Esophagus muscularis mucosa (tissue), 4 donors: ENCODE results near the gene APP. TPM values are rescaled to one million over a fixed set of nuclear protein-coding genes. Genes with fewer than 3 reads are reported as not detected.
"Not testable (repeated sequence)": the region's sequence is repeated elsewhere in the genome, so short reads cannot be mapped to it uniquely, and the experiment has no call there.

Experiments used
- DNase-seq: peaks from one replicate; pipeline ENCODE4 v3.0.0-alpha.2; 2017; ENCODE audit errors: extremely low spot score
- H3K27ac ChIP-seq, 4 donors: fragments of 200-600 bp; sonication (generic); replicated peaks in 1 of 4; 1 replicate in 3 of 4; 2 replicates in 1 of 4; pipeline ENCODE4 v1.5.1; 2016 to 2019; ENCODE audit warnings: mild to moderate bottlenecking in 1 of 4
- H3K27me3 ChIP-seq, 4 donors: fragments of 200-600 bp; sonication (generic); one replicate each; pipeline versions ENCODE4 v1.5.1 to v1.6.0; 2016 to 2019
- H3K36me3 ChIP-seq, 4 donors: fragments of 200-600 bp; sonication (generic); one replicate each; pipeline ENCODE4 v1.5.1; 2016 to 2019
- H3K4me1 ChIP-seq, 4 donors: fragments of 200-600 bp; sonication (generic); one replicate each; pipeline ENCODE4 v1.5.1; 2016 to 2019
- H3K4me3 ChIP-seq, 4 donors: fragments of 200-600 bp; sonication (generic); 1 replicate in 2 of 4; 2 replicates in 2 of 4; pipeline ENCODE4 v1.5.1; 2016 to 2019; ENCODE audit warnings: mild to moderate bottlenecking in 4 of 4, moderate library complexity in 1 of 4
- H3K9me3 ChIP-seq, 4 donors: fragments of 200-600 bp; sonication (generic); 1 replicate in 3 of 4; 2 replicates in 1 of 4; pipeline ENCODE4 v1.5.1; 2016 to 2019
- EP300 ChIP-seq: sonication (generic); formaldehyde crosslinking; IDR thresholded peaks from one replicate; pipeline ENCODE4 v1.6.1; 2017; ENCODE audit warnings: antibody characterized with exemption
- POLR2A ChIP-seq: fragments of 450-650 bp; IDR thresholded peaks from one replicate; pipeline ENCODE4 v1.6.1; 2017; ENCODE audit warnings: antibody characterized with exemption, moderate library complexity, mild to moderate bottlenecking, low read depth
- POLR2AphosphoS5 ChIP-seq, 2 donors: sonication (generic); formaldehyde crosslinking; IDR thresholded peaks; one replicate each; pipeline ENCODE4 v1.6.1; 2017; ENCODE audit warnings: antibody characterized with exemption in 2 of 2
- WGBS: methylation state at CpG from one replicate; pipeline ENCODE4 v1.1.5; 2018; 5-methylcytosine and 5-hydroxymethylcytosine counted together
- intact Hi-C: fragments of 100-400 bp; cut with DNase I; formaldehyde crosslinking; loops from one replicate; pipeline ENCODE4 v1.15.1; 2023
- total RNA-seq, 4 donors: library from RNA; depleted of rRNA; stranded (reverse); fragments of >200 nt; gene quantifications; one replicate each; pipeline versions ENCODE4 v1.1.0 to v1.2.1, GENCODE V29; 2016
- TF ChIP-seq, protein P1 (sequence below), 3 experiments: fragments of 200-600 bp in 2 of 3; fragments of 450-650 bp in 1 of 3; sonication (generic) in 2 of 3; IDR thresholded peaks; one replicate each; pipeline ENCODE4 v1.5.1; 2017 to 2019; ENCODE audit warnings: antibody characterized with exemption in 3 of 3, mild to moderate bottlenecking in 2 of 3, moderate library complexity in 1 of 3

APP gene
- total RNA-seq, 4 donors from 2014 or later = 459 to 790 (median 624) TPM

DNA sequence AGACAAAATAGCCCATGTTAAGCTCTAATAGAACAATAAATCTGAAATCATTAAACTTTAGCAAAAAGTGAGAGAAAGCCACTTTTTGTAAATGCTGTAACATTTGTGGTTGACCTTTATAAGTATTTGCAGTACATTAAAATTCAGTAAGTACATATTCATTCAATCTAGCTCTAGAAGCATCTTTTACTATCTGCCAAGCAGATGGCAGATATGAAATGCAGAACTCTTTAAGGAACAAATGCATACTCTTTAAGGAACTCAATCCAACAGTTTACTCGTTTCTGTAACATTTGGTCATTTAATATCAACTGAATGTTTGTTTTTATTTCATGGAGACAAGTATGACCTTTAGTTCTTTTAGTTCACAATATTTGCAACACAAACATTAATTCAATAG is 150.1 kb downstream of the APP start:
- Histone ChIP-seq H3K4me1 (peaks cover 0 to 7% (median 4%) of the 10 kb centered on the region in 4 donors), H3K9me3 (no peaks in the 10 kb centered on the region), H3K4me3 (no peak overlapping the region), H3K27me3 (no peaks in the 10 kb centered on the region), H3K36me3 (peaks cover 9 to 25% (median 12%) of the 10 kb centered on the region in 4 donors), H3K27ac (no peak overlapping the region)
- WGBS = 89% methylated on average over 1 of the region's 1 CpG
- intact Hi-C loops = no loop called here
- DNase-seq = no peak
- TF ChIP-seq, protein P1, sequence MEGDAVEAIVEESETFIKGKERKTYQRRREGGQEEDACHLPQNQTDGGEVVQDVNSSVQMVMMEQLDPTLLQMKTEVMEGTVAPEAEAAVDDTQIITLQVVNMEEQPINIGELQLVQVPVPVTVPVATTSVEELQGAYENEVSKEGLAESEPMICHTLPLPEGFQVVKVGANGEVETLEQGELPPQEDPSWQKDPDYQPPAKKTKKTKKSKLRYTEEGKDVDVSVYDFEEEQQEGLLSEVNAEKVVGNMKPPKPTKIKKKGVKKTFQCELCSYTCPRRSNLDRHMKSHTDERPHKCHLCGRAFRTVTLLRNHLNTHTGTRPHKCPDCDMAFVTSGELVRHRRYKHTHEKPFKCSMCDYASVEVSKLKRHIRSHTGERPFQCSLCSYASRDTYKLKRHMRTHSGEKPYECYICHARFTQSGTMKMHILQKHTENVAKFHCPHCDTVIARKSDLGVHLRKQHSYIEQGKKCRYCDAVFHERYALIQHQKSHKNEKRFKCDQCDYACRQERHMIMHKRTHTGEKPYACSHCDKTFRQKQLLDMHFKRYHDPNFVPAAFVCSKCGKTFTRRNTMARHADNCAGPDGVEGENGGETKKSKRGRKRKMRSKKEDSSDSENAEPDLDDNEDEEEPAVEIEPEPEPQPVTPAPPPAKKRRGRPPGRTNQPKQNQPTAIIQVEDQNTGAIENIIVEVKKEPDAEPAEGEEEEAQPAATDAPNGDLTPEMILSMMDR (IDR thresholded peaks at IDR 0.05) = no peak
- TF ChIP-seq EP300 = no peak
- no peak for TF ChIP-seq POLR2A
- TF ChIP-seq POLR2AphosphoS5 (IDR thresholded peaks at IDR 0.05) = no peak

DNA sequence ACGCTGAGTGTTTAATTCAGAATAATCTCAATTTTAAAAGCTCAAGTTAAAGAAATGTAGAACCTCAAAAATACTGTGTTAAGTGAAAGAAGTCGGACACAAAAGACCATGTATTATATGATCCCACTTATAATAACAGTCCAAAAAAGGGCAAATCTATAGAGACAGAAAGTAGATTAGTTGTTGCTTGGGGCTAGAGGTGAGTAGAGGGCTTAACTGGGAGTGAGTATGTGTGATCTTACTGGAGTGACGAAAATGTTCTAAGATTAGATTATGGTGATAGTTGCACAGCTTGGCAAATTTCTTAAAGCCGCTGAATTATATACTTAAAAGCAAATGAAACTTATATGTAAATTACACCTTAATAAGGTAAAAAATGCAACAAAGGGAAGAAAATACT is 150.5 kb downstream of the APP start:
- WGBS = 97% methylated on average over 4 of the region's 4 CpGs
- Histone ChIP-seq H3K4me1 (peaks cover 0 to 2% (median under 1%) of the 10 kb centered on the region in 4 donors), H3K36me3 (peaks cover 9 to 25% (median 12%) of the 10 kb centered on the region in 4 donors), H3K4me3 (no peak overlapping the region), H3K9me3 (no peaks in the 10 kb centered on the region), H3K27ac (no peak overlapping the region), H3K27me3 (no peaks in the 10 kb centered on the region)
- TF ChIP-seq EP300 = no peak
- intact Hi-C loops = no loop called here
- no peak for DNase-seq

DNA sequence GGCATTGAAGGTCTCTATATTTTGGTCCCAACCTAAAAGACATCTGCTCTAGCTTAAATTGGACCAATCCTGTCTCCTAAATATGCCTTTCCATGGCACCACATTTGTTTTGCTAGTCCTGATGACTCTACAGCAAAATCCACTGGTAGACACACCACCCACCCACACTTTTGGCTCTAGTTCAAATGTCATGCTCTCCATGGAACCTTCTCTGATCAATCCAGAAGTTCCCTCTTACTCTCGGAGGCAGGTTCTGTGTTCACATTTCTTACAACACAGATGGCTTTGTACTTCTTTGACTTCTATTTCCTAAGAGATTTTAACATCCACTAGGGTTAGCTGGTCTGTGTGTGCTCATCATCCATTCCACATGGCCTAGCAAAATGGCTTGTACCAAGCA is 151.3 kb downstream of the APP start:
- no peaks in the 10 kb centered on the region for H3K9me3 ChIP-seq
- H3K27me3 ChIP-seq = no peaks in the 10 kb centered on the region
- intact Hi-C loops = no loop called here
- no peak for DNase-seq
- H3K4me1 ChIP-seq = no peaks in the 10 kb centered on the region
- no peak overlapping the region for H3K4me3 ChIP-seq
- H3K27ac ChIP-seq = no peak overlapping the region
- H3K36me3 ChIP-seq = peaks cover 9 to 29% (median 12%) of the 10 kb centered on the region in 4 donors
- no peak for TF ChIP-seq EP300
- TF ChIP-seq, protein P1 (IDR thresholded peaks at IDR 0.05) = no peak
- no peak for TF ChIP-seq POLR2AphosphoS5 (IDR thresholded peaks at IDR 0.05)
- TF ChIP-seq POLR2A = no peak
- 100% methylated on average over 1 of the region's 1 CpG for whole genome bisulfite sequencing

DNA sequence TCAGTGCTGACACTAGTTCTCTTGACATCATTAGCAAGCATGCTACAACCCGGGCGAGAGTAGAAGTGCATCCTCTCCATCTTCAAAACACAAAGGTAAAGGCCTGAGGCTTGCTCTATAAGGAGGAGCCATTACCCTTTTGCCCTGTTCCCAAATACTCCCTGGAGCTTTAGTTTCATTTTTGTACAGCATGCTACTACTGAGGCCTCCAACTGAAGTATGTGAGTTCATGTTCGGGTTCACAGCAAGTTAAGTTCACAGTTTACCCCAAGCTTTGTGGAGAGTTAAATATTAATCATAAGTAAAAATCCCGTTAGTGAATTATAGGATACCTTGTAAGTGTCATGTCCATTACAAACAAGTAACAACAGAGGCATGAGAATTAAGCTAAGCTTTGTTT is 156.6 kb downstream of the APP start:
- intact Hi-C loops = no loop called here
- Histone ChIP-seq H3K27me3 (no peaks in the 10 kb centered on the region), H3K27ac (no peak overlapping the region), H3K4me3 (no peak overlapping the region), H3K36me3 (peaks cover 0 to 7% (median 2%) of the 10 kb centered on the region in 4 donors), H3K4me1 (no peaks in the 10 kb centered on the region), H3K9me3 (no peaks in the 10 kb centered on the region)
- TF ChIP-seq EP300 (no peak), POLR2AphosphoS5 (IDR thresholded peaks at IDR 0.05) (no peak), POLR2A (no peak)
- TF ChIP-seq, protein P1 (IDR thresholded peaks at IDR 0.05) = no peak
- no peak for DNase-seq
- WGBS = 83% methylated on average over 4 of the region's 4 CpGs

DNA sequence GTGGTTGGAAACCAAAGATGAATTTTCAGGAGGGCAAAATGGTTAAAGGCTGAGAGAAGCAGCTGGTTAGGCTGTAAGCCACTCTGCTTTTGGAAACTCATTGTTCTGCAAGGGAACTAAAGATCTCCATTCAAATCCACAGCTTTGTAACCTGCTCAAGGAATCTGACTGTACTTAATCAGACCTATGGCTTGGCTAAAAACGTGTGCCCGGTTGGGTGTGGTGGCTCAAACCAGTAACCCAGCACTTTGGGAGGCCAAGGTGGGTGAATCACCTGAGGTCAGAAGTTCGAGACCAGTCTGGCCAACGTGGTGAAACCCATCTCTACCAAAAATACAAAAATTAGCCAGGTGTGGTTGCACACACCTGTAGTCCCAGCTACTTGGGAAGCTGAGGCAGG is 158.1 kb downstream of the APP start:
- H3K4me3 ChIP-seq, H3K27ac ChIP-seq, H3K9me3 ChIP-seq, H3K27me3 ChIP-seq, H3K36me3 ChIP-seq, DNase-seq, intact Hi-C loops: not testable (repeated sequence)
- 94% methylated on average over 4 of the region's 4 CpGs for WGBS
- H3K4me1 ChIP-seq = peaks cover 0 to 11% (median 9%) of the 10 kb centered on the region in 4 donors

DNA sequence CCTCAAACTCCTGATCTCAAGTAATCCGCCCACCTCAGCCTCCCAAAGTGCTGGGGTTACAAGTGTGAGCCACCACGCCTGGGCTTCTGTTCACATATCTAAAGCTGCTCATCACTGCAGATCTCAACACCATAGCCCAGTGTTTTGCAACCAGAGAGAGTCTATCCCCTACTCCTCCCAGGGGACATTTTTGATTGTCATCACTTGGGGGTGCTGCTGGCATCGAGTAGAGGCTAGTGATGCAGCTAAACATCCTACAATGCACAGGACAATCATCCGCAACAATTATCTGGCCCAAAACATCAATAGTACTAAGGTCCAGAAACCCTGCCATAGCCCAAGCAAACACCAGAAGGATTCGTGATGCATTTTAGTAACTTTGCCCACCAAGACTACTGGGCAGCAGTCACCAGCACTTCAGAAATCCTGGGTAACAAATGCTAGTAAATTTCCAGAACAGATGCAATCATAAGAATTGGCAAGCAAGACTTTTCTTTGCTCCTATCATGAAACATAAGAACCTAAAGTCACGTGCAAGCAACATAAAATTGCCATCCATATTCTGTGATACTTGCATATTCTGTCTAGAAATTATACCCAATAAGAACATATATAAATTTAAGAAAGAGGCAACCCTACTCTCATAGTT is 159.2 kb downstream of the APP start:
- intact Hi-C loops = no loop called here
- Histone ChIP-seq H3K4me3 (no peak overlapping the region), H3K4me1 (peaks cover 0 to 11% (median 9%) of the 10 kb centered on the region in 4 donors), H3K27ac (no peak overlapping the region), H3K27me3 (no peaks in the 10 kb centered on the region), H3K36me3 (peaks cover 0 to 7% (median 0%) of the 10 kb centered on the region in 4 donors), H3K9me3 (no peaks in the 10 kb centered on the region)
- 94% methylated on average over 6 of the region's 6 CpGs for WGBS
- TF ChIP-seq POLR2AphosphoS5 (IDR thresholded peaks at IDR 0.05) = no peak
- TF ChIP-seq, protein P1 (IDR thresholded peaks at IDR 0.05) = no peak
- TF ChIP-seq POLR2A = no peak
- TF ChIP-seq EP300 = no peak
- DNase-seq = no peak
